Endothelial cell of umbilical vein (primary cell): ENCODE results near the gene OXLD1. TPM values are rescaled to one million over a fixed set of nuclear protein-coding genes. Genes with fewer than 3 reads are reported as not detected.

Experiments
- microRNA-seq: library from miRNA; unstranded; fragments of <30 nt; microRNA quantifications from one replicate; pipeline ENCODE4 v1.2.0, GENCODE V29; 2021; ENCODE audit warnings: borderline number of aligned reads, borderline replicate concordance
- polyA plus RNA-seq, 4 experiments: library from polyadenylated mRNA; depleted of rRNA in 3 of 4; stranded (reverse) in 3 of 4; unstranded in 1 of 4; fragments of >200 nt; gene quantifications; 2 replicates each; pipeline versions ENCODE4 v1.2.1 to v1.2.3, GENCODE V29; 2011 to 2012; ENCODE audit warnings: missing spikeins in 1 of 4
- small RNA-seq: library from RNA; depleted of rRNA; stranded (forward); fragments of <200 nt; gene quantifications from one replicate; pipeline ENCODE3, GENCODE V24; 2012; ENCODE audit warnings: low replicate concordance, low read depth; ENCODE audit not compliant: insufficient read depth, insufficient read length
- total RNA-seq: library from RNA; stranded (reverse); gene quantifications from 2 replicates; pipeline ENCODE4 v1.2.3, GENCODE V29; 2021

OXLD1 gene
- total and polyA plus RNA-seq, 2 donors (not counting 3 experiments of a cell fraction or from before 2014, with no cell fraction given) = 20.1 to 35.2 TPM

Small RNAs within 50 kb of the gene (microRNA-seq; reads per million reads assigned to microRNA genes)
- not detected for gene MIR6786

Small RNAs within 50 kb of the gene (small RNA-seq; reads per million reads assigned to genes)
- not detected for gene MIR6786

Other genes with a start within 250 kb of the OXLD1 start
- gene ACTG1, start 153.8 kb downstream of the OXLD1 start, total RNA-seq = 6,127 and 6,180 TPM in 2 replicates
- gene ACTG1, start 153.8 kb downstream of the OXLD1 start, polyA plus RNA-seq = 7,850 and 10,663 TPM in 2 replicates
- gene FSCN2, start 138.2 kb downstream of the OXLD1 start, total RNA-seq = 0.58 and 0.71 TPM in 2 replicates
- 0.32 and 0.46 TPM in 2 replicates for gene FSCN2, start 138.2 kb downstream of the OXLD1 start, polyA plus RNA-seq
- 50.2 and 54.3 TPM in 2 replicates for gene FAAP100, start 114.3 kb downstream of the OXLD1 start, total RNA-seq
- 35.4 and 40.4 TPM in 2 replicates for gene FAAP100, start 114.3 kb downstream of the OXLD1 start, polyA plus RNA-seq
- gene NPLOC4, start 29.5 kb downstream of the OXLD1 start, total RNA-seq = 150 and 160 TPM in 2 replicates
- gene NPLOC4, start 29.5 kb downstream of the OXLD1 start, polyA plus RNA-seq = 175 and 181 TPM in 2 replicates
- 0.44 and 0.91 TPM in 2 replicates for gene TSPAN10, start 29.4 kb downstream of the OXLD1 start, total RNA-seq
- gene TSPAN10, start 29.4 kb downstream of the OXLD1 start, polyA plus RNA-seq = 1.1 TPM in 2 replicates
- gene PDE6G, start 10.1 kb downstream of the OXLD1 start, total RNA-seq = 1.4 and 1.8 TPM in 2 replicates
- gene PDE6G, start 10.1 kb downstream of the OXLD1 start, polyA plus RNA-seq = 3.7 and 5.1 TPM in 2 replicates
- gene CCDC137, start 132 bp upstream of the OXLD1 start, total RNA-seq = 32.2 and 32.7 TPM in 2 replicates
- 12.9 and 18.1 TPM in 2 replicates for gene CCDC137, start 132 bp upstream of the OXLD1 start, polyA plus RNA-seq
- 40.5 and 41.4 TPM in 2 replicates for gene ARL16, start 17.2 kb upstream of the OXLD1 start, total RNA-seq
- 55.5 and 71.7 TPM in 2 replicates for gene ARL16, start 17.2 kb upstream of the OXLD1 start, polyA plus RNA-seq
- gene HGS, start 17.4 kb upstream of the OXLD1 start, total RNA-seq = 150 and 166 TPM in 2 replicates
- gene HGS, start 17.4 kb upstream of the OXLD1 start, polyA plus RNA-seq = 191 and 229 TPM in 2 replicates
- gene MRPL12, start 36.8 kb upstream of the OXLD1 start, total RNA-seq = 89.2 and 91.9 TPM in 2 replicates
- gene MRPL12, start 36.8 kb upstream of the OXLD1 start, polyA plus RNA-seq = 99.9 and 126 TPM in 2 replicates
- 16.7 and 17.2 TPM in 2 replicates for gene SLC25A10, start 45.7 kb upstream of the OXLD1 start, total RNA-seq
- 16.7 and 22.4 TPM in 2 replicates for gene SLC25A10, start 45.7 kb upstream of the OXLD1 start, polyA plus RNA-seq
- not detected in 2 replicates for gene GCGR, start 137.5 kb upstream of the OXLD1 start, total RNA-seq
- gene GCGR, start 137.5 kb upstream of the OXLD1 start, polyA plus RNA-seq = not detected in 2 replicates
- gene MCRIP1, start 166.7 kb upstream of the OXLD1 start, total RNA-seq = 121 and 129 TPM in 2 replicates
- 205 and 281 TPM in 2 replicates for gene MCRIP1, start 166.7 kb upstream of the OXLD1 start, polyA plus RNA-seq
- gene PPP1R27, start 168.4 kb upstream of the OXLD1 start, total RNA-seq = not detected in 2 replicates
- gene PPP1R27, start 168.4 kb upstream of the OXLD1 start, polyA plus RNA-seq = not detected in 2 replicates
- 872 and 988 TPM in 2 replicates for gene P4HB, start 193.9 kb upstream of the OXLD1 start, total RNA-seq
- 156 and 201 TPM in 2 replicates for gene P4HB, start 193.9 kb upstream of the OXLD1 start, polyA plus RNA-seq
- 617 and 645 TPM in 2 replicates for gene ARHGDIA, start 204.7 kb upstream of the OXLD1 start, total RNA-seq
- 358 and 487 TPM in 2 replicates for gene ARHGDIA, start 204.7 kb upstream of the OXLD1 start, polyA plus RNA-seq
- 175 and 183 TPM in 2 replicates for gene ALYREF, start 225.0 kb upstream of the OXLD1 start, total RNA-seq
- gene ALYREF, start 225.0 kb upstream of the OXLD1 start, polyA plus RNA-seq = 92.0 and 101 TPM in 2 replicates
- 126 and 128 TPM in 2 replicates for gene ANAPC11, start 225.1 kb upstream of the OXLD1 start, total RNA-seq
- gene ANAPC11, start 225.1 kb upstream of the OXLD1 start, polyA plus RNA-seq = 801 and 844 TPM in 2 replicates
- gene NPB, start 235.6 kb upstream of the OXLD1 start, total RNA-seq = 0.42 TPM in 1 of 2 replicates, not detected in the other
- 0.33 and 0.81 TPM in 2 replicates for gene NPB, start 235.6 kb upstream of the OXLD1 start, polyA plus RNA-seq
- 52.3 and 57.1 TPM in 2 replicates for gene PCYT2, start 244.8 kb upstream of the OXLD1 start, total RNA-seq
- 52.0 and 54.6 TPM in 2 replicates for gene PCYT2, start 244.8 kb upstream of the OXLD1 start, polyA plus RNA-seq